HG03378 (cell line): ENCODE measurements around the gene EFL1.

Source experiments
- ATAC-seq: cut with Tn5 transposase; IDR thresholded peaks from one replicate; pipeline ENCODE4 v1.9.1; 2021; ENCODE audit warnings: mild to moderate bottlenecking, moderate library complexity; ENCODE audit not compliant: unreplicated experiment

EFL1 gene

GRCh38 chr15:82093325-82093724, 169.2 kb downstream of the EFL1 start:
- no peak for ATAC-seq

- no peak for ATAC-seq
These were observed 170.8 kb downstream of the EFL1 start for GRCh38 chr15:82091636-82092140.

GRCh38 chr15:82086243-82086995, 176.1 kb downstream of the EFL1 start:
- no peak for ATAC-seq

- ATAC-seq: no peak
These were observed 180.4 kb downstream of the EFL1 start for GRCh38 chr15:82081914-82082762.

GRCh38 chr15:82080774-82081173, 181.8 kb downstream of the EFL1 start:
- no peak for ATAC-seq
